Measurements from ENCODE around the gene ACTL7B. TPM values are rescaled to one million over a fixed set of nuclear protein-coding genes. Genes with fewer than 3 reads are reported as not detected.

The ACTL7B gene
- total and polyA plus RNA-seq, 2 experiments from 2014 or later, result not detected

DNA sequence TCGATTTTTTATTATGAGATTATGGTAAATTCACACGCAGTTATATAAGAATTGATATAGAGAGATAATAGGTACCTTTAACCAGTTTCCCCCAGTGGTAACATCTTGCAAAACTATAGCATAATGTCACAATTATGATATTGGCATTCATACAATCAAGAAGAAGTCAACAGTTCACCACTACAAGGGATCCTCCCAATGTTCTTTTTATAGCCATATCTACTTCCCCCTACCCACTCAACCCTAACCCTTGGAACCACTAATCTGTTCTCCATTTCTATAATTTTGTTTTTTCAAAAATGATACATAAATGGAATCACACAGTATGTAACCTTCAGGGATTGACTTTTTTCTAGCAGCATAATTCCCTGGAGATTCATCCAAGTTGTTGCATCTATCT is 9.8 kb downstream of the ACTL7B start:
- Histone ChIP-seq H3K79me2 (replicated peaks; ENCODE audit: insufficient read depth) (no peaks in the 10 kb centered on the region), H3K4me1 (ENCODE audit: insufficient read depth) (peaks cover 3% of the 10 kb centered on the region; the same call in 1 of the 2 replicates), H3F3A (replicated peaks; ENCODE audit: low read depth) (no peaks in the 10 kb centered on the region), H3K4me2 (no peak overlapping the region), H3K27ac (ENCODE audit: low read depth) (no peak overlapping the region), H3K4me3 (no peak overlapping the region), H3K36me3 (ENCODE audit: insufficient read depth) (no peaks in the 10 kb centered on the region), H3K9me2 (ENCODE audit: insufficient read depth) (no peaks in the 10 kb centered on the region), H4K20me1 (replicated peaks; ENCODE audit: insufficient read depth) (no peaks in the 10 kb centered on the region), H3K27me3 (ENCODE audit: insufficient read depth) (no peaks in the 10 kb centered on the region), H2AFZ (no peak overlapping the region)
- Mint-ChIP-seq H3K27ac (no peak overlapping the region), H3K27me3 (ENCODE audit: insufficient read depth, low read depth, poor library complexity) (peaks cover 2% of the 10 kb centered on the region), H3K4me3 (no peak overlapping the region), H3K9me3 (no peaks in the 10 kb centered on the region; the same call in 2 of the 3 replicates), H3K36me3 (ENCODE audit: low read depth) (no peaks in the 10 kb centered on the region), H3K4me1 (peaks cover 2% of the 10 kb centered on the region; the same call in 1 of the 3 replicates)
- DNase-seq (ENCODE audit: low spot score) (no peak), ATAC-seq (no peak)
- no peak for TF ChIP-seq ZNF462 (CRISPR knock-in tag; IDR thresholded peaks at IDR 0.05)
- no peak for TF ChIP-seq EZH2 (IDR thresholded peaks at IDR 0.05; ENCODE audit: low read depth, unreplicated experiment)
- TF ChIP-seq STAT1 (IDR thresholded peaks at IDR 0.05; ENCODE audit: unreplicated experiment), result no peak
- no peak for TF ChIP-seq JUNB (IDR thresholded peaks at IDR 0.05; ENCODE audit: unreplicated experiment)
- TF ChIP-seq CTCF (conservative IDR thresholded peaks at IDR 0.05; ENCODE audit: low read depth in 2 of 2), result no peak

All from GM23338 (cell line).